Transverse colon (tissue), 4 donors: ENCODE measurements around the gene ADM5. TPM values are rescaled to one million over a fixed set of nuclear protein-coding genes. Genes with fewer than 3 reads are reported as not detected.

Experiments
- DNase-seq: peaks from one replicate; pipeline ENCODE4 v3.0.0-alpha.2; 2019
- H3K27ac ChIP-seq, 4 donors: fragments of 200-600 bp; sonication (generic); 2 replicates each; pipeline ENCODE4 v1.5.1; 2016 to 2018; ENCODE audit warnings: inconsistent platforms in 4 of 4
- H3K27me3 ChIP-seq: fragments of 200-600 bp; sonication (generic); 2 replicates; pipeline ENCODE4 v1.5.1; 2017; ENCODE audit warnings: inconsistent platforms
- H3K36me3 ChIP-seq, 4 donors: fragments of 200-600 bp; sonication (generic); 2 replicates each; pipeline ENCODE4 v1.5.1; 2017 to 2019; ENCODE audit warnings: inconsistent platforms in 4 of 4
- H3K4me1 ChIP-seq, 4 donors: fragments of 200-600 bp; sonication (generic); 2 replicates each; pipeline ENCODE4 v1.5.1; 2017 to 2020; ENCODE audit warnings: inconsistent platforms in 4 of 4
- H3K4me3 ChIP-seq, 4 donors: fragments of 200-600 bp; sonication (generic); 1 replicate in 1 of 4; 2 replicates in 3 of 4; pipeline versions ENCODE4 v1.5.1 to v1.6.1; 2017 to 2019; ENCODE audit warnings: inconsistent platforms in 4 of 4
- H3K9me3 ChIP-seq, 2 donors: fragments of 200-600 bp; sonication (generic); 2 replicates each; pipeline ENCODE4 v1.5.1; 2017 to 2019; ENCODE audit warnings: inconsistent platforms in 2 of 2
- CTCF ChIP-seq, 5 experiments: fragments of 200-600 bp in 3 of 5; fragments of 450-650 bp in 2 of 5; sonication (generic) in 3 of 5; IDR thresholded peaks; 1 replicate in 2 of 5; 2 replicates in 3 of 5; pipeline ENCODE4 v1.5.1; 2016 to 2017; ENCODE audit warnings: antibody characterized with exemption in 5 of 5, inconsistent platforms in 3 of 5, mild to moderate bottlenecking in 2 of 5, moderate library complexity in 1 of 5
- EP300 ChIP-seq: sonication (generic); formaldehyde crosslinking; IDR thresholded peaks from one replicate; pipeline ENCODE4 v1.6.1; 2017; ENCODE audit warnings: antibody characterized with exemption, low read depth
- POLR2A ChIP-seq: fragments of 450-650 bp; IDR thresholded peaks from one replicate; pipeline ENCODE4 v1.6.1; 2016; ENCODE audit warnings: antibody characterized with exemption, mild to moderate bottlenecking, moderate library complexity
- POLR2AphosphoS5 ChIP-seq, 3 donors: sonication (generic); formaldehyde crosslinking; IDR thresholded peaks; one replicate each; pipeline ENCODE4 v1.6.1; 2016; ENCODE audit warnings: antibody characterized with exemption in 3 of 3
- WGBS, 2 donors: methylation state at CpG; one replicate each; pipeline ENCODE4 v1.1.5; 2018; ENCODE audit warnings: low coverage in 1 of 2; 5-methylcytosine and 5-hydroxymethylcytosine counted together
- in situ Hi-C, 4 donors: fragments of 200-750 bp; cut with MboI; loops; one replicate each; pipeline versions ENCODE4 v1.15.0 to v1.15.1; 2017; ENCODE audit warnings: low sequenced_read_pairs in 3 of 4, low pct_ligation_motif_present in 1 of 4, low pct_unique_long_range_greater_than_20kb in 1 of 4
- intact Hi-C: fragments of 100-400 bp; cut with DNase I; formaldehyde crosslinking; loops from one replicate; pipeline ENCODE4 v1.15.1; 2023; ENCODE audit warnings: low total_unique reads
- total RNA-seq, 4 donors: library from RNA; depleted of rRNA; stranded (reverse); fragments of >200 nt; gene quantifications; one replicate each; pipeline ENCODE4 v1.1.0, GENCODE V29; 2016

ADM5 gene
- total RNA-seq, 4 donors from 2014 or later: 0.41 to 0.95 TPM; not detected in 2

- H3K4me1 ChIP-seq: peaks cover 13 to 24% (median 18%) of the 10 kb centered on the region in 4 donors
- WGBS, 2 donors: 90 to 94% methylated on average over 7 to 17 of the region's 17 CpGs
- H3K27ac ChIP-seq: no peak overlapping the region
- H3K27me3 ChIP-seq: no peaks in the 10 kb centered on the region
- DNase-seq: no peak
- H3K4me3 ChIP-seq: no peak overlapping the region
- H3K9me3 ChIP-seq: no peaks in the 10 kb centered on the region
- intact Hi-C loops (no loop called here), in situ Hi-C loops (no loop called here)
- H3K36me3 ChIP-seq: no peaks in the 10 kb centered on the region
- TF ChIP-seq POLR2AphosphoS5 (IDR thresholded peaks at IDR 0.05): no peak
- TF ChIP-seq EP300: no peak
- TF ChIP-seq CTCF (IDR thresholded peaks at IDR 0.05): no peak
- TF ChIP-seq POLR2A: no peak
These were observed 42.8 kb upstream of the ADM5 start for GRCh38 chr19:49646586-49646985.

- 98% methylated on average over 53 of the region's 72 CpGs; no CpG with 5 or more reads in 1 of the 2 donors for WGBS, 2 donors
- intact Hi-C loops: no loop called here
- no peaks in the 10 kb centered on the region for H3K9me3 ChIP-seq
- no peaks in the 10 kb centered on the region for H3K27me3 ChIP-seq
- H3K4me3 ChIP-seq: no peak overlapping the region
- DNase-seq: no peak
- TF ChIP-seq CTCF (IDR thresholded peaks at IDR 0.05) (no peak), EP300 (no peak), POLR2AphosphoS5 (IDR thresholded peaks at IDR 0.05) (no peak), POLR2A (no peak)
- H3K4me1 ChIP-seq: no peaks in the 10 kb centered on the region
- in situ Hi-C loops: no loop called here
- no peak overlapping the region for H3K27ac ChIP-seq
- H3K36me3 ChIP-seq: peaks cover 0 to 31% (median 14%) of the 10 kb centered on the region in 4 donors
These were observed 38.2 kb upstream of the ADM5 start for GRCh38 chr19:49651029-49651819.

- TF ChIP-seq POLR2A: no peak
- no peak for TF ChIP-seq POLR2AphosphoS5 (IDR thresholded peaks at IDR 0.05)
- TF ChIP-seq CTCF (IDR thresholded peaks at IDR 0.05): no peak
- TF ChIP-seq EP300: no peak
- H3K4me3 ChIP-seq: no peak overlapping the region
- in situ Hi-C loops: no loop called here
- DNase-seq: no peak
- peaks cover 0 to 36% (median 16%) of the 10 kb centered on the region in 4 donors for H3K36me3 ChIP-seq
- intact Hi-C loops: no loop called here
- H3K27ac ChIP-seq: no peak overlapping the region
- WGBS, 2 donors: 97 to 98% methylated on average over 22 to 110 of the region's 110 CpGs
- no peaks in the 10 kb centered on the region for H3K9me3 ChIP-seq
- no peaks in the 10 kb centered on the region for H3K4me1 ChIP-seq
- H3K27me3 ChIP-seq: no peaks in the 10 kb centered on the region
These were observed 37.4 kb upstream of the ADM5 start for GRCh38 chr19:49651820-49652550.
